ENCODE measurements around the gene COL20A1. TPM values are rescaled to one million over a fixed set of nuclear protein-coding genes. Genes with fewer than 3 reads are reported as not detected.

Gene COL20A1
- total RNA-seq, 1 donor from 2014 or later = not detected

DNA sequence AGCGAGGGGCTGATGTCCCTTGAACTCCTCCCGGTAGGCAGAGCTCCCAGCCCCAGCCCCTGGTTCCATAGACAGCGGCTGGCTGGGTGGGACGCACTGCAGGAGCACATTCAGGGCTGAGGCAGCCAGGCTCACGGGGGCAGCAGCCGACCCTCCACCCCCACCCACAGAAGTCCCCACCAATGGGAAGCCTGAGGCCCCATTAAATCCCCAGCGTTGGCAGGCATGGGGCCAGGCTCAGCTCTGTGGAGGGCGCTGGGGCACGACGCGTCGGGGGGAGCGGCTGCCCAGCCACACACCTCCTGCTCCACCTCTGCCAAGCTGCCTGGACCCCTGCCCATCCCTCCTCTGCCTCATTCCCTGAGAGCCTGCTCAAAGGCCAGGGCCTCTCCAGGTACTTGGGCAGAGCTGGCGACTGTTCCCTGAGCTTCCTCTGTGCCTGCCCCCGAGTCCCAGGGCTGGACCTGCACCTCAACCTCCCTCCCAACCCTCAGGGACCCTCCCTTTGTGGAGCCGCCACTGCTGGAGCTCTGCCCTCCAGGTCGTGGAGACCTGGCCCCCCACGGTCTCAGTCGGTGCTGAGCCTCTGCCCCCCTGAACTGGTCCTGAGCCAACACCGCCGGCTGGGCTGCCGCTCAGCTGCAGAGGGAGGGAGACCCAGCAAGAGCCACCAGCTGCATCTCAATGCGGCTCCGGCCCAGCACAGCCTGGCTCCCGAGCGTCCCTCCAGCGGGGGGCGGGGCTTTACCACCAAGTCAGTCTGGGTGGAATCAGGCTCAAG, 59.0 kb downstream of the COL20A1 start:
- no peak overlapping the region for H3K27ac Mint-ChIP-seq (ENCODE audit: unreplicated experiment)
- no peaks in the 10 kb centered on the region for H3K4me1 Mint-ChIP-seq (ENCODE audit: unreplicated experiment)
- DNase-seq (ENCODE audit: extremely low spot score, unreplicated experiment) = no peak
- H3K27me3 Mint-ChIP-seq (ENCODE audit: unreplicated experiment) = no peaks in the 10 kb centered on the region
- H3K36me3 Mint-ChIP-seq (ENCODE audit: unreplicated experiment) = no peaks in the 10 kb centered on the region
- no peak overlapping the region for H3K4me3 Mint-ChIP-seq (ENCODE audit: unreplicated experiment)
- no peaks in the 10 kb centered on the region for H3K9me3 Mint-ChIP-seq (ENCODE audit: unreplicated experiment)
- TF ChIP-seq, protein P1, sequence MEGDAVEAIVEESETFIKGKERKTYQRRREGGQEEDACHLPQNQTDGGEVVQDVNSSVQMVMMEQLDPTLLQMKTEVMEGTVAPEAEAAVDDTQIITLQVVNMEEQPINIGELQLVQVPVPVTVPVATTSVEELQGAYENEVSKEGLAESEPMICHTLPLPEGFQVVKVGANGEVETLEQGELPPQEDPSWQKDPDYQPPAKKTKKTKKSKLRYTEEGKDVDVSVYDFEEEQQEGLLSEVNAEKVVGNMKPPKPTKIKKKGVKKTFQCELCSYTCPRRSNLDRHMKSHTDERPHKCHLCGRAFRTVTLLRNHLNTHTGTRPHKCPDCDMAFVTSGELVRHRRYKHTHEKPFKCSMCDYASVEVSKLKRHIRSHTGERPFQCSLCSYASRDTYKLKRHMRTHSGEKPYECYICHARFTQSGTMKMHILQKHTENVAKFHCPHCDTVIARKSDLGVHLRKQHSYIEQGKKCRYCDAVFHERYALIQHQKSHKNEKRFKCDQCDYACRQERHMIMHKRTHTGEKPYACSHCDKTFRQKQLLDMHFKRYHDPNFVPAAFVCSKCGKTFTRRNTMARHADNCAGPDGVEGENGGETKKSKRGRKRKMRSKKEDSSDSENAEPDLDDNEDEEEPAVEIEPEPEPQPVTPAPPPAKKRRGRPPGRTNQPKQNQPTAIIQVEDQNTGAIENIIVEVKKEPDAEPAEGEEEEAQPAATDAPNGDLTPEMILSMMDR (IDR thresholded peaks at IDR 0.05) = no peak

DNA sequence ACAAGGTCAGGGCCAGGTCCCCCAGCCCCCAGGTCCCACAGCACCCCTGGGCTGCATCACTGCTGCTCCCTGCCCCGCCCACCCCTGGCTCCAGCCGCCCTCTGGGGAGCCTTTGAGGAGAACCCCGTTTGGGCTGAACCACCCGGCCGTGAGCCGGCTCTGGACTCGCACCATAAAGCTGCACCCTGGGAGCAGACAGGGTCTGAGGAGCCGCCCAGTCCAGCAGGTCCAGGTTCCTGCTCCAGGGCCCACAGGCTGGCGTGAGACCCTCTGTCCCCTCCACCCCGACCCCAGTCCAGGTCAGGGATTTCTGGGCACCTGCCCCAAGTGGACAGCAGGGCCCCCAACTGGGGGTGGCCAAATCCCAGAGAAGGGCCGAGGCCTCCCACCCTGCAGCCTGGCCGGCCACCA, 59.8 kb downstream of the COL20A1 start:
- TF ChIP-seq, protein P1 (IDR thresholded peaks at IDR 0.05) = no peak
- DNase-seq (ENCODE audit: extremely low spot score, unreplicated experiment) = no peak
- no peaks in the 10 kb centered on the region for H3K4me1 Mint-ChIP-seq (ENCODE audit: unreplicated experiment)

DNA sequence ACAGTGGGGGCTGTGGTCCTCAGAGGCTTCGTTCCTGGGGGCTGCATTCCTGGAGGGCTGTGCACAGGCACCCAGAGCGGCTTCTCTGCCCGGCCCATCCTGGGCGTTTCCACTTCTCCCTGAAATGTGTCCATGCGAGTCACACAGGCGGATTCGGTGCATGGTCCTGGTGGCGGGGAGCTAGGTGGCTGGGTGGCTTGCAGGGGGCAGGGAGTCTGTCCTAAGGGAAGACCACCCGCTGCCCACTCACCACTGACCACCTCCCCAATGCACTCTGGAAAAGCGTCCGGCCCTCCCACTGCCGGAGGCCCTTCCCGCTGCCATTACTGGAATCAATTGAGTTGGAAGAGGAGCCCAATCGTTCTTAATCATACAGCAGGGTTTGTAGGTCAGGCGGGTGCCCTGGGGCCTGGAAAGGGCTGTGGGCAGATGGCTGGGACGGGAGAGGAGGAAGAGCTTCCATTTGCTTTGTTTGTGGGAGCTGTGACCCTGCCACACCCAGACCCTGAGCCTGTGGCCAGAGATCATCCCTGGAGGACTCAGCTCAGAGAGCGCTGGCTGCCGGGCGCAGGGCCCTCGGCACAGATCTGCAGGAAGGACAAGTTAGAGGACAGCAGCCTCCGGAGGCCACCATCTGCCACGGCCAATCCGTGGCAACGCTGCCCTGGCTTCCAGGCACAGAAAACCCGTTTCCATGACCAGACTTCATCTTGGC, 61.8 kb downstream of the COL20A1 start:
- H3K27me3 Mint-ChIP-seq (ENCODE audit: unreplicated experiment) = peaks cover 2% of the 10 kb centered on the region
- H3K4me3 Mint-ChIP-seq (ENCODE audit: unreplicated experiment) = no peak overlapping the region
- no peaks in the 10 kb centered on the region for H3K4me1 Mint-ChIP-seq (ENCODE audit: unreplicated experiment)
- TF ChIP-seq, protein P1 (IDR thresholded peaks at IDR 0.05) = no peak
- no peak overlapping the region for H3K27ac Mint-ChIP-seq (ENCODE audit: unreplicated experiment)
- DNase-seq (ENCODE audit: extremely low spot score, unreplicated experiment) = no peak
- no peaks in the 10 kb centered on the region for H3K36me3 Mint-ChIP-seq (ENCODE audit: unreplicated experiment)
- H3K9me3 Mint-ChIP-seq (ENCODE audit: unreplicated experiment) = no peaks in the 10 kb centered on the region

More for the DNA sequence above, 59.8 kb downstream of the COL20A1 start:
- Mint-ChIP-seq H3K27ac (ENCODE audit: unreplicated experiment) (no peak overlapping the region), H3K36me3 (ENCODE audit: unreplicated experiment) (no peaks in the 10 kb centered on the region), H3K9me3 (ENCODE audit: unreplicated experiment) (no peaks in the 10 kb centered on the region), H3K4me3 (ENCODE audit: unreplicated experiment) (no peak overlapping the region), H3K27me3 (ENCODE audit: unreplicated experiment) (no peaks in the 10 kb centered on the region)

DNA sequence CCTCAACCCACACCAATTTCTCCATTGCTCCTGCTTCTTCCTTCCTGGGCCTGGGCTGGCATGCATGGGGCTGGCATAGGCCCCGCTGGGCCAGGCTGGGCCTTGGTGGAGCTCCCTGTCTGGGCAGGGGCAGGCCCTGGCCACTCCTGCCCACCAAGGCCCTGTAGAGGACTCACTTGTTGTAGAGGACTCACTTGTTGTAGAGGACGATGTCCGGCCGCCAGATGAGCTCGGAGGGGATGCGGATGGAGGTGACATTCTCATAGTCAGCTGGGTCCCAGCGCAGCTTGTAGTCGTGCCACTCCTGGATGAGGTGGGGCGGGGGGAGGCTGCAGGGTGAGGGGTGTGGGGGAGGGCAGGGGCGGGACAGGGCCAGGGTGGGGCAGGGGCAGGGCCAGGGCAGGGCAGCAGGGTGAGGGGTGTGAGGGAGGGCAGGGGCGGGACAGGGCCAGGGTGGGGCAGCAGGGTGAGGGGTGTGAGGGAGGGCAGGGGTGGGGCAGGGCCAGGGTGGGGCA, 62.9 kb downstream of the COL20A1 start:
- Mint-ChIP-seq H3K36me3 (ENCODE audit: unreplicated experiment) (no peaks in the 10 kb centered on the region), H3K27ac (ENCODE audit: unreplicated experiment) (no peak overlapping the region), H3K27me3 (ENCODE audit: unreplicated experiment) (peaks cover 4% of the 10 kb centered on the region), H3K4me1 (ENCODE audit: unreplicated experiment) (no peaks in the 10 kb centered on the region), H3K4me3 (ENCODE audit: unreplicated experiment) (no peak overlapping the region), H3K9me3 (ENCODE audit: unreplicated experiment) (no peaks in the 10 kb centered on the region)
- TF ChIP-seq, protein P1 (IDR thresholded peaks at IDR 0.05) = no peak
- DNase-seq (ENCODE audit: extremely low spot score, unreplicated experiment) = no peak

DNA sequence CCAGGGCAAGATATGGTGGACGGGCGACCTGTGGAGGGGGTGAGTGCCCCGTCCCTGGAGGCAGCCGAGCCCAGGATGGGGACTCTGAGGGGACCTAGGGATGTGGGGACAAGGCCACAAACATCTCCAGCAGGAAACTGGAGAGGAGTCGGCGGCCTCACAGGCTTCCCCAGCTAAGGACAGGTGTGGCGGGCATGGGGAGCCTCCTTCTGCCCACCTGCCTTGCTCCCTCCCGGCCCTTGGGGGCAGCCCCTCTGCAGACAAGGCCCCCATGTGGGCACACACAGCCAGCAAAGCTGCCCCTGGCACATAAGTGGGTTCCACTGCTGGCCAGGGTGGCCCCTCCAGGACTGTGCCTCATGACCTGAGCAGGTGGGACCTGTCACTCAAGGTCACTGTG, 63.5 kb downstream of the COL20A1 start:
- TF ChIP-seq, protein P1 (IDR thresholded peaks at IDR 0.05) = no peak
- DNase-seq (ENCODE audit: extremely low spot score, unreplicated experiment) = no peak
- Mint-ChIP-seq H3K4me1 (ENCODE audit: unreplicated experiment) (no peaks in the 10 kb centered on the region), H3K27ac (ENCODE audit: unreplicated experiment) (no peak overlapping the region), H3K9me3 (ENCODE audit: unreplicated experiment) (no peaks in the 10 kb centered on the region), H3K27me3 (ENCODE audit: unreplicated experiment) (peaks cover 4% of the 10 kb centered on the region), H3K36me3 (ENCODE audit: unreplicated experiment) (no peaks in the 10 kb centered on the region), H3K4me3 (ENCODE audit: unreplicated experiment) (no peak overlapping the region)

All from osteocyte (in vitro differentiated cells).